Thyroid gland (tissue), 4 donors: ENCODE data around the gene HFM1. TPM values are rescaled to one million over a fixed set of nuclear protein-coding genes. Genes with fewer than 3 reads are reported as not detected.
"Not testable (repeated sequence)": the region's sequence is repeated elsewhere in the genome, so short reads cannot be mapped to it uniquely, and the experiment has no call there.

ENCODE experiments used
- DNase-seq, 2 donors: peaks; one replicate each; pipeline ENCODE4 v3.0.0-alpha.2; 2019
- H3K27ac ChIP-seq, 3 donors: fragments of 200-600 bp; sonication (generic); 1 replicate in 2 of 3; 2 replicates in 1 of 3; pipeline ENCODE4 v1.5.1; 2016 to 2019; ENCODE audit warnings: mild to moderate bottlenecking in 1 of 3, moderate library complexity in 1 of 3
- H3K27me3 ChIP-seq: fragments of 200-600 bp; sonication (generic); one replicate; pipeline ENCODE4 v1.5.1; 2019
- H3K36me3 ChIP-seq, 2 donors: fragments of 200-600 bp; sonication (generic); one replicate each; pipeline ENCODE4 v1.5.1; 2016 to 2019
- H3K4me1 ChIP-seq, 2 donors: fragments of 200-600 bp; sonication (generic); one replicate each; pipeline ENCODE4 v1.5.1; 2017 to 2019
- H3K4me3 ChIP-seq, 3 donors: fragments of 200-600 bp; sonication (generic); replicated peaks in 1 of 3; 1 replicate in 2 of 3; 2 replicates in 1 of 3; pipeline ENCODE4 v1.5.1; 2016; ENCODE audit warnings: mild to moderate bottlenecking in 1 of 3
- H3K9me3 ChIP-seq: fragments of 200-600 bp; sonication (generic); one replicate; pipeline ENCODE4 v1.5.1; 2017
- POLR2A ChIP-seq, 2 donors: fragments of 450-650 bp; IDR thresholded peaks; one replicate each; pipeline ENCODE4 v1.6.1; 2017; ENCODE audit warnings: antibody characterized with exemption in 2 of 2, mild to moderate bottlenecking in 2 of 2, moderate library complexity in 1 of 2
- WGBS, 2 donors: methylation state at CpG; one replicate each; pipeline ENCODE4 v1.1.5; 2017; 5-methylcytosine and 5-hydroxymethylcytosine counted together
- intact Hi-C: fragments of 100-400 bp; cut with DNase I; formaldehyde crosslinking; loops from one replicate; pipeline ENCODE4 v1.15.1; 2023
- total RNA-seq, 4 donors: library from RNA; depleted of rRNA; stranded (reverse); fragments of >200 nt; gene quantifications; one replicate each; pipeline ENCODE4 v1.2.3, GENCODE V29; 2016
- TF ChIP-seq, protein P1 (sequence below), 6 experiments: fragments of 200-600 bp in 3 of 6; fragments of 450-650 bp in 3 of 6; sonication (generic) in 3 of 6; IDR thresholded peaks; one replicate each; pipeline ENCODE4 v1.5.1; 2016 to 2019; ENCODE audit warnings: antibody characterized with exemption in 6 of 6, mild to moderate bottlenecking in 2 of 6, inconsistent platforms in 1 of 6, moderate library complexity in 1 of 6

HFM1 gene
- total RNA-seq, 4 donors from 2014 or later, result 4.9 to 12.1 (median 8.1) TPM

DNA sequence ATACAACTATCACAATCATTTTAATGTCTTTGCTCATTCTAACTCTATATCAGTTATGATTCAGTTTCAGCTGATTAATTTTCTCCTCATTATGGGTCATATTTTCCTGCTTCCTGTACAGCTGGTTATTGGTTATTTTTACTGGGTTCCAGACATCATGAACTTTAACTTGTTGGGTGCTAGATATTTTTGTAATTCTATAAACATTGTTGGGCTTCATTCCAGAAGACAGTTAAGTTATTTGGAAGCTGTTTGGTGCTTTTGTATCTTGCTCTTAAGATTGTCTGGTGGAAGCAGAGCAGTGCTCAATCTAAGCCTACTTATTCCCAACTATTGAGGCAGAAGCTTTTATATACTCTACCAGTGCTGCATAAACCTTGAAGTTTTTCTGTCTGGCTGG lies 34.4 kb upstream of the HFM1 start:
- no peak for DNase-seq
- Histone ChIP-seq H3K4me1 (no peaks in the 10 kb centered on the region), H3K36me3 (no peaks in the 10 kb centered on the region), H3K27ac (no peak overlapping the region), H3K4me3 (no peak overlapping the region), H3K9me3 (no peaks in the 10 kb centered on the region), H3K27me3 (no peaks in the 10 kb centered on the region)
- no peak for TF ChIP-seq POLR2A (IDR thresholded peaks at IDR 0.05)
- TF ChIP-seq, protein P1, sequence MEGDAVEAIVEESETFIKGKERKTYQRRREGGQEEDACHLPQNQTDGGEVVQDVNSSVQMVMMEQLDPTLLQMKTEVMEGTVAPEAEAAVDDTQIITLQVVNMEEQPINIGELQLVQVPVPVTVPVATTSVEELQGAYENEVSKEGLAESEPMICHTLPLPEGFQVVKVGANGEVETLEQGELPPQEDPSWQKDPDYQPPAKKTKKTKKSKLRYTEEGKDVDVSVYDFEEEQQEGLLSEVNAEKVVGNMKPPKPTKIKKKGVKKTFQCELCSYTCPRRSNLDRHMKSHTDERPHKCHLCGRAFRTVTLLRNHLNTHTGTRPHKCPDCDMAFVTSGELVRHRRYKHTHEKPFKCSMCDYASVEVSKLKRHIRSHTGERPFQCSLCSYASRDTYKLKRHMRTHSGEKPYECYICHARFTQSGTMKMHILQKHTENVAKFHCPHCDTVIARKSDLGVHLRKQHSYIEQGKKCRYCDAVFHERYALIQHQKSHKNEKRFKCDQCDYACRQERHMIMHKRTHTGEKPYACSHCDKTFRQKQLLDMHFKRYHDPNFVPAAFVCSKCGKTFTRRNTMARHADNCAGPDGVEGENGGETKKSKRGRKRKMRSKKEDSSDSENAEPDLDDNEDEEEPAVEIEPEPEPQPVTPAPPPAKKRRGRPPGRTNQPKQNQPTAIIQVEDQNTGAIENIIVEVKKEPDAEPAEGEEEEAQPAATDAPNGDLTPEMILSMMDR (IDR thresholded peaks at IDR 0.05), result no peak
- intact Hi-C loops, result no loop called here

DNA sequence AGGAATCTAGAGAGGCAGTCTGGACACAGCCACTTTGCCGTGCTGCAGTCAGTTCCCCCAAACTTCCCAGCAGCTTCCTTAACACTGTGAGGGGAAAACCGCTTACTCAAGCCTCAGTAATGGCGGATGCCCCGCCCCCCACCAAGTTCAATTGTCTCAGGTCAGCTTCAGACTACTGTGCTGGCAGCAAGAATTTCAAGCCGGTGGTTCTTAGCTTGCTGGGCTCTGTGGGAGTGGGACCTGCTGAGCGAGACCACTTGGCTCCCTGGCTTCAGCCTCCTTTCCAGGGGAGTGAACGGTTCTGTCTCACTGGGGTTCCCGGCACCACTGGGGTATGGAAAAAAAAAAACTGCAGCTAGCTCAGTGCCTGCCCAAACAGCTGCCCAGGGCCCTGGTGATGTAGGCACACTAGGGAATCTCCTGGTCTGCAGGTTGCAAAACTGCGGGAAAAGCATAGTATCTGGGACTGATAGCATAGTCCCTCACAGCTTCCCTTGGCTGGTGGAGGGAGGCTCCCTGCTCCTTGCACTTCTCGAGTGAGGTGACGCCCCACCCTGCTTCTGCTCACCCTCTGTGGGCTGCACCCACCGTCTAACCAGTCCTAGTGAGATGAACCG lies 23.7 kb upstream of the HFM1 start:
- H3K36me3 ChIP-seq, result no peaks in the 10 kb centered on the region
- peak; percentile 31 to 39 for DNase-seq
- H3K4me1 ChIP-seq, result no peaks in the 10 kb centered on the region
- H3K4me3 ChIP-seq, result no peak overlapping the region
- 56 to 57% methylated on average over 6 to 13 of the region's 13 CpGs for WGBS, 2 donors
- TF ChIP-seq POLR2A (IDR thresholded peaks at IDR 0.05), result no peak
- TF ChIP-seq, protein P1 (IDR thresholded peaks at IDR 0.05), result no peak
- no peak overlapping the region for H3K27ac ChIP-seq
- no peaks in the 10 kb centered on the region for H3K27me3 ChIP-seq
- H3K9me3 ChIP-seq, result no peaks in the 10 kb centered on the region
- intact Hi-C loops, result no loop called here

DNA sequence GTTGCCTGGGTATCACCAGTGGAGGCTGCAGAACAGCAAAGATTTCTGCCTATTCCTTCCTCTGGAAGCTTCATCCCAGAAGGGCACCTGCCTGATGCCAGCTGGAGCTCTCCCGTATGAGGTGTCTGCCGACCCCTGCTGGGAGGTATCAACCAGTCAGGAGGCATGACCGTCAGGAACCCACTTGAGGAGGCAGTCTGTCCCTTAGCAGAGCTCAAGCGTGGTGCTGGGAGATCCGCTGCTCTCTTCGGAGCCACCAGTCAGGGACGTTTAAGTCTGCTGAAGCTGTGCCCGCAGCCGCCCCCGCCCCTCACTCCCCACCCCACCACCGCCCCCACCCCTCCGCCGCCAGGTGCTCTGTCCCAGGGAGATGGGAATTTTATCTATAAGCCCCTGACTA lies 23.1 kb upstream of the HFM1 start:
- no peaks in the 10 kb centered on the region for H3K27me3 ChIP-seq
- TF ChIP-seq POLR2A (IDR thresholded peaks at IDR 0.05), result no peak
- TF ChIP-seq, protein P1 (IDR thresholded peaks at IDR 0.05), result peak in 1 of 6 experiments; percentile 24
- H3K27ac ChIP-seq, result no peak overlapping the region
- 36 to 46% methylated on average over 2 to 6 of the region's 13 CpGs for WGBS, 2 donors
- no peaks in the 10 kb centered on the region for H3K9me3 ChIP-seq
- H3K4me3 ChIP-seq, result no peak overlapping the region
- no peaks in the 10 kb centered on the region for H3K4me1 ChIP-seq
- intact Hi-C loops, result no loop called here
- H3K36me3 ChIP-seq, result no peaks in the 10 kb centered on the region
- peak; percentile 33 to 55 for DNase-seq

DNA sequence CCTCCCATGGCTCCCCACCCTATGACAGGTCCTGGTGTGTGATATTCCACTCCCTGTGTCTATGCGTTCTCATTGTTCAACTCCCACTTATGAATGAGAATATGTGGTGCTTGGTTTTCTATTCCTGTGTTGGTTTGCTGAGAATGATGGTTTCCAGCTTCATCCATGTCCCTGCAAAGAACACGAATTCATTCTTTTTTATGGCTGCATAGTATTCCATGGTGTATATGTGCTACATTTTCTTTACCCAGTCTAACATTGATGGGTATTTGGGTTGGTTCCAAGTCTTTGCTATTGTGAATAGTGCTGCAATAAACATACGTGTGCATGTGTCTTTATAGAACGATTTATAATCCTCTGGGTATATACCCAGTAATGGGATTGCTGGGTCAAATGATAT lies 17.9 kb upstream of the HFM1 start:
- WGBS, 2 donors, result 96 to 98% methylated on average over 4 of the region's 4 CpGs

DNA sequence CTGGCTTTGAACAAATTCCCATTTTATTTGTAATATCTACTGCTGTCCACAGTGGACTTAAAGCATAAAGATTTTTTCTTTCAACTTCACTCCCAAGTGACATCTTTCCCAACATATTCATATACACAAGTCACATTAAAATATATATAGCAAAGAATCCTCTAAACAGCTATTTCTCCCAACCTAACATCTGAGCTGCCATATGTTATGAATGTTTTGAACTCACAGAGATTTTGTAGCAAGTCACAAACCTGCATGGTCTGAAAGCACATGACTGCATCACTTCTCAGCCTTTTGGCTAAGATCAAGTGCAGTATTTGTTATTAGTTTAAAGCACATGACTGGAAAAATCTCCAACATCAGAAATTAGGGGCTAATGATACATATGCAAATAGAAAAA lies 7.7 kb upstream of the HFM1 start:
- TF ChIP-seq, protein P1 (IDR thresholded peaks at IDR 0.05), result no peak
- TF ChIP-seq POLR2A (IDR thresholded peaks at IDR 0.05), result no peak
- DNase-seq, result no peak
- Histone ChIP-seq H3K4me1 (peaks cover 0 to 8% of the 10 kb centered on the region in 2 donors), H3K27me3 (no peaks in the 10 kb centered on the region), H3K9me3 (no peaks in the 10 kb centered on the region), H3K4me3 (no peak overlapping the region), H3K36me3 (no peaks in the 10 kb centered on the region), H3K27ac (no peak overlapping the region)
- intact Hi-C loops, result no loop called here

More for the DNA sequence above, 17.9 kb upstream of the HFM1 start:
- H3K27ac ChIP-seq, H3K27me3 ChIP-seq, intact Hi-C loops, H3K9me3 ChIP-seq, DNase-seq, H3K36me3 ChIP-seq, H3K4me3 ChIP-seq: not testable (repeated sequence)
- H3K4me1 ChIP-seq, result peaks cover 0 to 10% of the 10 kb centered on the region in 2 donors
